Ishikawa (cell line): ENCODE results near the gene NECTIN2.

ENCODE experiments used
- CEBPB ChIP-seq: IDR thresholded peaks from 2 replicates; pipeline ENCODE4 v1.6.1; 2012
- CREB1 ChIP-seq: IDR thresholded peaks from 2 replicates; pipeline ENCODE4 v1.6.1; 2012; ENCODE audit warnings: low read depth
- EGR1 ChIP-seq: IDR thresholded peaks from 2 replicates; pipeline ENCODE4 v1.6.1; 2012
- EP300 ChIP-seq: IDR thresholded peaks from 2 replicates; pipeline ENCODE4 v1.6.1; 2012; ENCODE audit warnings: borderline replicate concordance
- FOXM1 ChIP-seq: IDR thresholded peaks from 2 replicates; pipeline ENCODE4 v1.6.1; 2012; ENCODE audit warnings: low read depth, borderline replicate concordance
- MAX ChIP-seq: IDR thresholded peaks from 2 replicates; pipeline ENCODE4 v1.6.1; 2012
- NFIC ChIP-seq: IDR thresholded peaks from 2 replicates; pipeline ENCODE4 v1.6.1; 2012
- RAD21 ChIP-seq: IDR thresholded peaks from 2 replicates; pipeline ENCODE4 v1.6.1; 2012; ENCODE audit warnings: low read depth
- TAF1 ChIP-seq: IDR thresholded peaks from 2 replicates; pipeline ENCODE4 v1.6.1; 2012; ENCODE audit warnings: low read depth, mild to moderate bottlenecking
- TCF12 ChIP-seq: IDR thresholded peaks from 2 replicates; pipeline ENCODE4 v1.6.1; 2012; ENCODE audit warnings: low read depth
- TEAD4 ChIP-seq: IDR thresholded peaks from 2 replicates; pipeline ENCODE4 v1.6.1; 2012
- YY1 ChIP-seq: IDR thresholded peaks from 2 replicates; pipeline ENCODE4 v1.6.1; 2012; ENCODE audit warnings: low read depth
- ZBTB7A ChIP-seq: IDR thresholded peaks from 2 replicates; pipeline ENCODE4 v1.6.1; 2012; ENCODE audit warnings: low read depth
- TF ChIP-seq, protein P1 (sequence below): IDR thresholded peaks from 2 replicates; pipeline ENCODE4 v1.6.1; 2012; ENCODE audit warnings: low read depth, mild to moderate bottlenecking
- TF ChIP-seq, protein P2 (sequence below): IDR thresholded peaks from 2 replicates; pipeline ENCODE4 v1.6.1; 2012

NECTIN2 gene

DNA sequence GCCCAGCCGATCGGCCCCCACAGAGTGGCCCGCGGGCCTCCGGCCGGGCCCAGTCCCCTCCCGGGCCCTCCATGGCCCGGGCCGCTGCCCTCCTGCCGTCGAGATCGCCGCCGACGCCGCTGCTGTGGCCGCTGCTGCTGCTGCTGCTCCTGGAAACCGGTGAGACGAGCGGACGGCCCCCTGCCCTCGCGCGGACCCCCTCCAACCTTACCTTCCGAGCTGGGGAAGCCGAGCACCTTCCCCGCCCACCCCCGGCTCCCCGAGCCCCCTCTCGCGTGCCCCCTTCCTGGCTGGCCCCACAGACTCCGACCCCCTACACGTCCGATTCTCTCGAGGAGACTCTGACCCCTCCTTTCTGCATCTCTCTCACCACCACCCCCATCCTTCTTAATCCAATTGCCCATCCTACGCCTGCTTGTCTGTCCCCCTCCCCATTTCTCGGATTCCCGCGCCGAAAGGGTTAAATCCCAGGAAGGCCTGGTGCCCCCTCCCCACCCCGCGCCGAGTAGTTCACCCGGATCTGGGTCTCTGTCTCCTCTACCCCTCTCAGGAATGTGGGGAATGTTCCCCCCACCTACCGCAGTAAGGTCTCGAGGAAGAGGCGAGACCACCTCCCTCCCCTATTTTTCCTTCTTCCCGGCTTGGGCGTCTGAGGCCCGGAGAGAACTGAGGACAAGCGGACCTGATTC, 502 bp downstream of the NECTIN2 start:
- TF ChIP-seq MAX (peak; percentile 21; the same call in 1 of the 2 replicates), ZBTB7A (peak; percentile 87), TEAD4 (peak; percentile 38; the same call in 1 of the 2 replicates), FOXM1 (no peak), EP300 (peak; percentile 36; the same call in 1 of the 2 replicates)

GRCh38 chr19:44847144-44848035, 1.3 kb downstream of the NECTIN2 start:
- TF ChIP-seq FOXM1, result no peak
- TF ChIP-seq EP300, result no peak
- no peak for TF ChIP-seq NFIC
- no peak for TF ChIP-seq CEBPB
- no peak for TF ChIP-seq TEAD4
- no peak for TF ChIP-seq CREB1
- TF ChIP-seq, protein P1, sequence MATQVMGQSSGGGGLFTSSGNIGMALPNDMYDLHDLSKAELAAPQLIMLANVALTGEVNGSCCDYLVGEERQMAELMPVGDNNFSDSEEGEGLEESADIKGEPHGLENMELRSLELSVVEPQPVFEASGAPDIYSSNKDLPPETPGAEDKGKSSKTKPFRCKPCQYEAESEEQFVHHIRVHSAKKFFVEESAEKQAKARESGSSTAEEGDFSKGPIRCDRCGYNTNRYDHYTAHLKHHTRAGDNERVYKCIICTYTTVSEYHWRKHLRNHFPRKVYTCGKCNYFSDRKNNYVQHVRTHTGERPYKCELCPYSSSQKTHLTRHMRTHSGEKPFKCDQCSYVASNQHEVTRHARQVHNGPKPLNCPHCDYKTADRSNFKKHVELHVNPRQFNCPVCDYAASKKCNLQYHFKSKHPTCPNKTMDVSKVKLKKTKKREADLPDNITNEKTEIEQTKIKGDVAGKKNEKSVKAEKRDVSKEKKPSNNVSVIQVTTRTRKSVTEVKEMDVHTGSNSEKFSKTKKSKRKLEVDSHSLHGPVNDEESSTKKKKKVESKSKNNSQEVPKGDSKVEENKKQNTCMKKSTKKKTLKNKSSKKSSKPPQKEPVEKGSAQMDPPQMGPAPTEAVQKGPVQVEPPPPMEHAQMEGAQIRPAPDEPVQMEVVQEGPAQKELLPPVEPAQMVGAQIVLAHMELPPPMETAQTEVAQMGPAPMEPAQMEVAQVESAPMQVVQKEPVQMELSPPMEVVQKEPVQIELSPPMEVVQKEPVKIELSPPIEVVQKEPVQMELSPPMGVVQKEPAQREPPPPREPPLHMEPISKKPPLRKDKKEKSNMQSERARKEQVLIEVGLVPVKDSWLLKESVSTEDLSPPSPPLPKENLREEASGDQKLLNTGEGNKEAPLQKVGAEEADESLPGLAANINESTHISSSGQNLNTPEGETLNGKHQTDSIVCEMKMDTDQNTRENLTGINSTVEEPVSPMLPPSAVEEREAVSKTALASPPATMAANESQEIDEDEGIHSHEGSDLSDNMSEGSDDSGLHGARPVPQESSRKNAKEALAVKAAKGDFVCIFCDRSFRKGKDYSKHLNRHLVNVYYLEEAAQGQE, result no peak
- no peak for TF ChIP-seq RAD21
- no peak for TF ChIP-seq MAX
- TF ChIP-seq, protein P2, sequence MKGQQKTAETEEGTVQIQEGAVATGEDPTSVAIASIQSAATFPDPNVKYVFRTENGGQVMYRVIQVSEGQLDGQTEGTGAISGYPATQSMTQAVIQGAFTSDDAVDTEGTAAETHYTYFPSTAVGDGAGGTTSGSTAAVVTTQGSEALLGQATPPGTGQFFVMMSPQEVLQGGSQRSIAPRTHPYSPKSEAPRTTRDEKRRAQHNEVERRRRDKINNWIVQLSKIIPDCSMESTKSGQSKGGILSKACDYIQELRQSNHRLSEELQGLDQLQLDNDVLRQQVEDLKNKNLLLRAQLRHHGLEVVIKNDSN, result no peak
- no peak for TF ChIP-seq TAF1
- TF ChIP-seq TCF12, result no peak
- TF ChIP-seq ZBTB7A, result no peak

- TF ChIP-seq ZBTB7A (no peak), EGR1 (no peak), CREB1 (no peak)
Observed at GRCh38 chr19:44848036-44848811, 2.1 kb downstream of the NECTIN2 start.

- TF ChIP-seq MAX, result no peak
- TF ChIP-seq FOXM1, result no peak
- TF ChIP-seq RAD21, result no peak
- no peak for TF ChIP-seq ZBTB7A
- TF ChIP-seq, protein P2, result no peak
- no peak for TF ChIP-seq TCF12
- no peak for TF ChIP-seq NFIC
- TF ChIP-seq CREB1, result no peak
- no peak for TF ChIP-seq YY1
- TF ChIP-seq TEAD4, result no peak
Observed at GRCh38 chr19:44848812-44849447, 2.8 kb downstream of the NECTIN2 start.

DNA sequence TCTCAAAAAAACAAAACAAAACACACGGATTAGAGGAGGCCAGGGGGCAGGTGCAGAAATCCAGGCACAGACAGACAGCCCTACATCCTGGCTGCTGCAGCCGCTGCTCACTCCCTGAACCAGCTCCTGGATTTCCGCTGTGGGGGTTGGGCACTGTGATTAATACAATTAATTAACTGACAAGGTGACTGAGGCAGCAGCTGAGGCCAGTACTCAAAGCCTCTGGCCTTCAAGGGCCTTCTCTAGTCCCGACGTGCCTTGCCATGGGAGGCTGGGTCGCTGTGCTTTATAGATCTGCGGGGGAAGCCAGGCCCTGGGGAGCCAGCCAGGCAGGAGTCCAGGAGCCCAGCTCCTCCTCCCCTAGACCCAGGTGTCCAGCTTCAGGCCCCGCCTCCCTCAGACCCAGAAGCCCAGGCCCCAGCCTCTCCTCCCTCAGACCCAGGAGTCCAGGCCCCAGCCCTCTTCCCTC, 4.6 kb downstream of the NECTIN2 start:
- TF ChIP-seq EGR1 (no peak), EP300 (no peak), TAF1 (no peak), CREB1 (no peak), FOXM1 (no peak), TEAD4 (no peak), ZBTB7A (no peak), CEBPB (no peak), MAX (no peak), RAD21 (no peak), YY1 (no peak), TCF12 (no peak), NFIC (no peak)
- TF ChIP-seq, protein P2, result no peak
- TF ChIP-seq, protein P1, result no peak
